HFFc6 (cell line): ENCODE data around the gene PLN. TPM values are rescaled to one million over a fixed set of nuclear protein-coding genes. Genes with fewer than 3 reads are reported as not detected.

Source experiments
- DNase-seq: peaks from one replicate; pipeline ENCODE4 v3.0.0-alpha.2; 2018
- H3K27ac Mint-ChIP-seq: 2 replicates; pipeline ENCODE4 v1.8.0; 2020; ENCODE audit warnings: mild to moderate bottlenecking, mixed read lengths
- H3K27me3 Mint-ChIP-seq: 2 replicates; pipeline ENCODE4 v1.8.0; 2021; ENCODE audit warnings: mild to moderate bottlenecking, moderate library complexity, mixed read lengths; ENCODE audit not compliant: insufficient read depth
- H3K36me3 Mint-ChIP-seq: 2 replicates; pipeline ENCODE4 v1.8.0; 2021; ENCODE audit warnings: low read depth, mixed read lengths
- H3K4me1 Mint-ChIP-seq: 2 replicates; pipeline ENCODE4 v1.8.0; 2020; ENCODE audit warnings: low read depth, mixed read lengths
- H3K4me3 Mint-ChIP-seq: 2 replicates; pipeline ENCODE4 v1.8.0; 2020; ENCODE audit warnings: mild to moderate bottlenecking, moderate library complexity, mixed read lengths
- H3K9me3 Mint-ChIP-seq: 2 replicates; pipeline ENCODE4 v1.8.0; 2020; ENCODE audit warnings: mild to moderate bottlenecking, mixed read lengths
- CTCF ChIP-seq: fragments of 200-600 bp; sonication (generic); IDR thresholded peaks from 2 replicates; pipeline ENCODE4 v1.5.0; 2021; ENCODE audit warnings: antibody characterized with exemption, mild to moderate bottlenecking
- total RNA-seq, 6 experiments: library from RNA; stranded (reverse); fragmentation: NEBNext Ultra II Directional; extraction: Animal tissue kit (Norgen Biotek cat#: 25700); gene quantifications; 2 replicates in 1 of 6; 3 replicates in 5 of 6; pipeline ENCODE4 v1.2.3, GENCODE V29; 2021

The PLN gene
- total RNA-seq, 6 experiments from 2014 or later = not detected

GRCh38 chr6:118606268-118606667 is 58.2 kb downstream of the PLN start:
- H3K27ac Mint-ChIP-seq = no peak overlapping the region
- no peak for DNase-seq
- no peaks in the 10 kb centered on the region for H3K27me3 Mint-ChIP-seq
- peaks cover 9% of the 10 kb centered on the region for H3K4me1 Mint-ChIP-seq
- no peak for TF ChIP-seq CTCF
- H3K4me3 Mint-ChIP-seq = no peak overlapping the region
- peaks cover 3% of the 10 kb centered on the region for H3K9me3 Mint-ChIP-seq
- peaks cover 3% of the 10 kb centered on the region; the same call in 1 of the 2 replicates for H3K36me3 Mint-ChIP-seq

GRCh38 chr6:118606858-118607257 is 58.8 kb downstream of the PLN start:
- peaks cover 7% of the 10 kb centered on the region for H3K36me3 Mint-ChIP-seq
- no peak overlapping the region for H3K27ac Mint-ChIP-seq
- peaks cover 9% of the 10 kb centered on the region for H3K4me1 Mint-ChIP-seq
- DNase-seq = no peak
- no peak overlapping the region for H3K4me3 Mint-ChIP-seq
- no peak for TF ChIP-seq CTCF
- peaks cover 9% of the 10 kb centered on the region for H3K9me3 Mint-ChIP-seq
- no peaks in the 10 kb centered on the region for H3K27me3 Mint-ChIP-seq

Other genes starting within 250 kb of the PLN start
- gene CEP85L, start 103.3 kb downstream of the PLN start, total RNA-seq = 1 to 10 TPM; 6.6 to 8.8 (median 7.6) TPM